ENCODE measurements around the gene RASSF1. TPM values are rescaled to one million over a fixed set of nuclear protein-coding genes. Genes with fewer than 3 reads are reported as not detected.

RASSF1 gene
- total and polyA plus RNA-seq, 2 of the 13 experiments (the other 11 are each of a cell fraction or from before 2014, with no cell fraction given) = 10.2 to 27.5 TPM

GRCh38 chr3:50358911-50359759 lies 18.5 kb upstream of the RASSF1 start, which contains the start of gene TMEM115 (continued):
- TF ChIP-seq ZNF557 (CRISPR knock-in tag; IDR thresholded peaks at IDR 0.05) (no peak), NFYB (CRISPR knock-in tag; IDR thresholded peaks at IDR 0.05) (peak; percentile 51; the same call in 1 of the 2 replicates), ZNF407 (CRISPR knock-in tag; IDR thresholded peaks at IDR 0.05; ENCODE audit: not compliant biosample characterization) (peak; percentile 68), SNAPC5 (CRISPR knock-in tag; IDR thresholded peaks at IDR 0.05; ENCODE audit: borderline replicate concordance) (no peak), SETDB1 (CRISPR knock-in tag; IDR thresholded peaks at IDR 0.05; ENCODE audit: borderline replicate concordance) (no peak), BRD4 (CRISPR knock-in tag; IDR thresholded peaks at IDR 0.05) (0 out of 2 replicates have a peak, but pooled peaks have one; percentile 82), NFE2L1 (CRISPR knock-in tag; IDR thresholded peaks at IDR 0.05; ENCODE audit: borderline replicate concordance) (no peak), ZNF570 (CRISPR knock-in tag; IDR thresholded peaks at IDR 0.05; ENCODE audit: borderline replicate concordance) (no peak), GLI4 (CRISPR knock-in tag; IDR thresholded peaks at IDR 0.05; ENCODE audit: borderline replicate concordance) (peak; percentile 89; the same call in 1 of the 2 replicates), POGZ (CRISPR knock-in tag; IDR thresholded peaks at IDR 0.05) (no peak; the same call in 1 of the 2 replicates), ZNF367 (CRISPR knock-in tag; IDR thresholded peaks at IDR 0.05; ENCODE audit: borderline replicate concordance) (no peak), BATF2 (CRISPR knock-in tag; IDR thresholded peaks at IDR 0.05) (0 out of 2 replicates have a peak, but pooled peaks have one; percentile 42), THAP9 (CRISPR knock-in tag; IDR thresholded peaks at IDR 0.05; ENCODE audit: borderline replicate concordance) (peak; percentile 79; the same call in 1 of the 2 replicates), CREBL2 (CRISPR knock-in tag; IDR thresholded peaks at IDR 0.05; ENCODE audit: borderline replicate concordance) (peak; percentile 94; the same call in 1 of the 2 replicates), FOSL2 (CRISPR knock-in tag; IDR thresholded peaks at IDR 0.05) (peak; percentile 26; the same call in 1 of the 2 replicates)
